Lower leg skin (tissue), 4 donors: ENCODE results near the gene TRIM15. TPM values are rescaled to one million over a fixed set of nuclear protein-coding genes. Genes with fewer than 3 reads are reported as not detected.

ENCODE experiments used
- total RNA-seq, 4 donors: library from RNA; depleted of rRNA; stranded (reverse); fragments of >200 nt; gene quantifications; one replicate each; pipeline ENCODE4 v1.1.0, GENCODE V29; 2016

The TRIM15 gene
- total RNA-seq, 4 donors from 2014 or later, result 0.98 to 4.3 (median 1.1) TPM

Other genes with a start within 250 kb of the TRIM15 start
- gene HLA-A, start 221.0 kb upstream of the TRIM15 start, total RNA-seq, result 1,000 to 10,000 TPM in 1 of 4 donors, 100 to 1,000 TPM in 3; 530 to 1,047 (median 828) TPM
- 10 to 100 TPM; 27.4 to 37.8 (median 33.6) TPM for gene POLR1H, start 102.3 kb upstream of the TRIM15 start, total RNA-seq
- 10 to 100 TPM; 32.2 to 38.2 (median 36.6) TPM for gene PPP1R11, start 96.3 kb upstream of the TRIM15 start, total RNA-seq
- 100 to 1,000 TPM in 3 of 4 donors, 10 to 100 TPM in 1; 96.9 to 113 (median 108) TPM for gene RNF39, start 87.8 kb upstream of the TRIM15 start, total RNA-seq
- gene TRIM31, start 50.5 kb upstream of the TRIM15 start, total RNA-seq, result under 1 TPM in 1 of 4 donors, not detected in 3; 0.29 TPM
- not detected for gene TRIM40, start 27.4 kb upstream of the TRIM15 start, total RNA-seq
- 1 to 10 TPM in 1 of 4 donors, under 1 TPM in 3; 0.13 to 1.1 (median 0.64) TPM for gene TRIM10, start 2.3 kb upstream of the TRIM15 start, total RNA-seq
- gene TRIM26, start 49.9 kb downstream of the TRIM15 start, total RNA-seq, result 10 to 100 TPM; 40.4 to 57.4 (median 50.7) TPM
- 10 to 100 TPM in 3 of 4 donors, 1 to 10 TPM in 1; 8.6 to 15.2 (median 12.6) TPM for gene TRIM39, start 163.4 kb downstream of the TRIM15 start, total RNA-seq
- 100 to 1,000 TPM in 2 of 4 donors, 10 to 100 TPM in 2; 73.3 to 177 (median 108) TPM for gene RPP21, start 181.6 kb downstream of the TRIM15 start, total RNA-seq